Renal cortex interstitium (tissue), 11 donors: ENCODE data around the gene ABCF3. TPM values are rescaled to one million over a fixed set of nuclear protein-coding genes. Genes with fewer than 3 reads are reported as not detected.

Experiments
- DNase-seq, 11 donors: peaks; one replicate each; pipeline ENCODE4 v3.0.0-alpha.2; 2013; ENCODE audit warnings: low read depth in 9 of 11, low spot score in 4 of 11; ENCODE audit errors: extremely low read depth in 1 of 11
- polyA plus RNA-seq, 3 donors: library from polyadenylated mRNA; unstranded; fragments of 120-200 nt; gene quantifications; one replicate each; pipeline ENCODE4 v1.2.1, GENCODE V29; 2013; ENCODE audit not compliant: insufficient read length in 3 of 3

Gene ABCF3
- polyA plus RNA-seq, 3 donors = 57.6 to 71.1 (median 60.9) TPM

GRCh38 chr3:184239221-184239620, 53.2 kb downstream of the ABCF3 start:
- no peak for DNase-seq

GRCh38 chr3:184239708-184240107, 53.7 kb downstream of the ABCF3 start:
- no peak for DNase-seq

- DNase-seq = no peak
Observed at GRCh38 chr3:184240384-184241140, 54.6 kb downstream of the ABCF3 start.

- DNase-seq = no peak
Observed at GRCh38 chr3:184241141-184241446, 55.1 kb downstream of the ABCF3 start.

GRCh38 chr3:184241447-184242296, 55.7 kb downstream of the ABCF3 start:
- no peak for DNase-seq

- DNase-seq = no peak
Observed at GRCh38 chr3:184242297-184242685, 56.3 kb downstream of the ABCF3 start.

Other genes starting within 250 kb of the ABCF3 start
- 10 to 100 TPM; 49.7 to 75.7 (median 51.7) TPM for gene ABCC5, start 168.3 kb upstream of the ABCF3 start, polyA plus RNA-seq
- not detected for gene HTR3D, start 154.5 kb upstream of the ABCF3 start, polyA plus RNA-seq
- gene HTR3C, start 133.2 kb upstream of the ABCF3 start, polyA plus RNA-seq = not detected
- gene HTR3E, start 89.1 kb upstream of the ABCF3 start, polyA plus RNA-seq = under 1 TPM in 1 of 3 donors, not detected in 2; 0.11 TPM
- 10 to 100 TPM; 48.6 to 56.2 (median 49.6) TPM for gene EIF2B5, start 50.8 kb upstream of the ABCF3 start, polyA plus RNA-seq
- gene DVL3, start 30.8 kb upstream of the ABCF3 start, polyA plus RNA-seq = 10 to 100 TPM; 65.4 to 89.1 (median 83.6) TPM
- 100 to 1,000 TPM; 329 to 372 (median 369) TPM for gene AP2M1, start 11.3 kb upstream of the ABCF3 start, polyA plus RNA-seq
- gene VWA5B2, start 43.4 kb downstream of the ABCF3 start, polyA plus RNA-seq = 1 to 10 TPM; 1.3 to 2.7 (median 1.8) TPM
- gene ALG3, start 62.8 kb downstream of the ABCF3 start, polyA plus RNA-seq = 10 to 100 TPM; 29.2 to 38.1 (median 35.1) TPM
- gene EEF1AKMT4, start 63.5 kb downstream of the ABCF3 start, polyA plus RNA-seq = 1 to 10 TPM; 2.2 to 3.2 (median 3.0) TPM
- gene CAMK2N2, start 75.4 kb downstream of the ABCF3 start, polyA plus RNA-seq = under 1 TPM in 2 of 3 donors, not detected in 1; 0.17 to 0.33 TPM
- gene ECE2, start 89.8 kb downstream of the ABCF3 start, polyA plus RNA-seq = not detected
- gene PSMD2, start 113.0 kb downstream of the ABCF3 start, polyA plus RNA-seq = 100 to 1,000 TPM; 210 to 252 (median 223) TPM
- 100 to 1,000 TPM; 171 to 242 (median 221) TPM for gene EIF4G1, start 128.4 kb downstream of the ABCF3 start, polyA plus RNA-seq
- 10 to 100 TPM in 2 of 3 donors, 1 to 10 TPM in 1; 9.7 to 17.2 (median 12.9) TPM for gene FAM131A, start 151.4 kb downstream of the ABCF3 start, polyA plus RNA-seq
- 10 to 100 TPM in 2 of 3 donors, 1 to 10 TPM in 1; 9.7 to 14.0 (median 11.5) TPM for gene CLCN2, start 175.4 kb downstream of the ABCF3 start, polyA plus RNA-seq
- gene POLR2H, start 175.5 kb downstream of the ABCF3 start, polyA plus RNA-seq = 100 to 1,000 TPM in 1 of 3 donors, 10 to 100 TPM in 2; 87.2 to 115 (median 91.0) TPM
- 1 to 10 TPM; 1.8 to 2.4 (median 2.0) TPM for gene THPO, start 192.0 kb downstream of the ABCF3 start, polyA plus RNA-seq
- gene CHRD, start 193.9 kb downstream of the ABCF3 start, polyA plus RNA-seq = 10 to 100 TPM; 10.5 to 19.0 (median 14.2) TPM